PC-3 (cell line): Measurements from ENCODE around the gene ST6GALNAC3.

Source experiments
- EZH2 ChIP-seq: fragments of 300-600 bp; sonication (generic); IDR thresholded peaks from one replicate; pipeline ENCODE4 v1.6.1; 2017; ENCODE audit warnings: antibody characterized with exemption, mild to moderate bottlenecking, low read length; ENCODE audit not compliant: unreplicated experiment
- EZH2phosphoT487 ChIP-seq: fragments of 300-600 bp; sonication (generic); IDR thresholded peaks from 2 replicates; pipeline ENCODE4 v1.6.1; 2018; ENCODE audit warnings: mild to moderate bottlenecking, antibody characterized with exemption, low read length, borderline replicate concordance
- TF ChIP-seq, protein P1 (sequence below): fragments of 300-600 bp; sonication (generic); conservative IDR thresholded peaks from 2 replicates; pipeline ENCODE4 v1.5.1; 2017; ENCODE audit warnings: antibody characterized with exemption, low read depth, mild to moderate bottlenecking, low read length

DNA sequence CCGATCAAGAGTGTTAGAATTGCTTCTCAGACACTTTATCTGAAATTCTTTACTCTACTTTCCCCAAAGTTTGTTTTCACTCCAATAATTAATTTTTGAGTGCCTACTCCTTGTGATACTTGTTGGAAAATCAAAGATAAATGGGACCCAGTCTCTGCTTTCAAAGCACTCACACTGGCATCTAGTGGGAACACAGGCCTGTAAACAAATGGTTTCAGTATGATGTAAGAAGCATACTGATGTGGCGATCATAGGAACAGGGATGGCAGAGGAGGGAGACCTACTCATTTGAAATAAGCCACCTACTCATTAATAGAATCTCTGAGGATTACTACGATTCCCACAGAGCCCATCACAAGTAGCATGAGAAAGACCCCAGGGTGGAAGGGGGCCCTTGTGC is 519.1 kb downstream of the ST6GALNAC3 start:
- TF ChIP-seq EZH2phosphoT487 (no peak), EZH2 (no peak)
- TF ChIP-seq, protein P1, sequence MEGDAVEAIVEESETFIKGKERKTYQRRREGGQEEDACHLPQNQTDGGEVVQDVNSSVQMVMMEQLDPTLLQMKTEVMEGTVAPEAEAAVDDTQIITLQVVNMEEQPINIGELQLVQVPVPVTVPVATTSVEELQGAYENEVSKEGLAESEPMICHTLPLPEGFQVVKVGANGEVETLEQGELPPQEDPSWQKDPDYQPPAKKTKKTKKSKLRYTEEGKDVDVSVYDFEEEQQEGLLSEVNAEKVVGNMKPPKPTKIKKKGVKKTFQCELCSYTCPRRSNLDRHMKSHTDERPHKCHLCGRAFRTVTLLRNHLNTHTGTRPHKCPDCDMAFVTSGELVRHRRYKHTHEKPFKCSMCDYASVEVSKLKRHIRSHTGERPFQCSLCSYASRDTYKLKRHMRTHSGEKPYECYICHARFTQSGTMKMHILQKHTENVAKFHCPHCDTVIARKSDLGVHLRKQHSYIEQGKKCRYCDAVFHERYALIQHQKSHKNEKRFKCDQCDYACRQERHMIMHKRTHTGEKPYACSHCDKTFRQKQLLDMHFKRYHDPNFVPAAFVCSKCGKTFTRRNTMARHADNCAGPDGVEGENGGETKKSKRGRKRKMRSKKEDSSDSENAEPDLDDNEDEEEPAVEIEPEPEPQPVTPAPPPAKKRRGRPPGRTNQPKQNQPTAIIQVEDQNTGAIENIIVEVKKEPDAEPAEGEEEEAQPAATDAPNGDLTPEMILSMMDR = no peak
